HEK293 (cell line): ENCODE results near the gene MCM3AP.
A peak's percentile ranks its signal among the peaks of the same experiment; 100 is the strongest.

ENCODE experiments used
- GLIS2 ChIP-seq: fragments of 450-650 bp; formaldehyde crosslinking; IDR thresholded peaks from 2 replicates; pipeline ENCODE4 v1.5.1; 2016; ENCODE audit warnings: missing biosample characterization, missing genetic modification characterization
- KLF1 ChIP-seq: fragments of 450-650 bp; formaldehyde crosslinking; IDR thresholded peaks from 2 replicates; pipeline ENCODE4 v1.5.1; 2016; ENCODE audit warnings: missing biosample characterization, missing genetic modification characterization
- ZNF341 ChIP-seq: fragments of 450-650 bp; formaldehyde crosslinking; IDR thresholded peaks from 2 replicates; pipeline ENCODE4; 2016; ENCODE audit warnings: low read depth, missing biosample characterization, missing genetic modification characterization
- ZNF350 ChIP-seq: fragments of 450-650 bp; formaldehyde crosslinking; IDR thresholded peaks from 2 replicates; pipeline ENCODE4 v1.5.0; 2017; ENCODE audit warnings: missing biosample characterization, mild to moderate bottlenecking, missing genetic modification characterization
- ZNF366 ChIP-seq: fragments of 450-650 bp; formaldehyde crosslinking; conservative IDR thresholded peaks from 2 replicates; pipeline ENCODE4 v1.5.1; 2016; ENCODE audit warnings: missing biosample characterization, missing genetic modification characterization
- ZNF610 ChIP-seq: fragments of 450-650 bp; formaldehyde crosslinking; IDR thresholded peaks from 2 replicates; pipeline ENCODE4 v1.5.1; 2016; ENCODE audit warnings: missing biosample characterization, missing genetic modification characterization, borderline replicate concordance
- TF ChIP-seq, protein P1 (sequence below): fragments of 450-650 bp; formaldehyde crosslinking; IDR thresholded peaks from 2 replicates; pipeline ENCODE4 v1.5.1; 2016; ENCODE audit warnings: missing biosample characterization, missing genetic modification characterization, borderline replicate concordance
- TF ChIP-seq, protein P2 (sequence below): fragments of 450-650 bp; formaldehyde crosslinking; IDR thresholded peaks from 2 replicates; pipeline ENCODE4 v1.5.1; 2016; ENCODE audit warnings: missing biosample characterization, missing genetic modification characterization
- TF ChIP-seq, protein P3 (sequence below): fragments of 450-650 bp; formaldehyde crosslinking; IDR thresholded peaks from 2 replicates; pipeline ENCODE4 v1.5.1; 2016; ENCODE audit warnings: missing biosample characterization, missing genetic modification characterization
- TF ChIP-seq, protein P4 (sequence below): fragments of 450-650 bp; formaldehyde crosslinking; conservative IDR thresholded peaks from 2 replicates; pipeline ENCODE4 v1.5.1; 2016; ENCODE audit warnings: low read depth, missing biosample characterization, missing genetic modification characterization
- TF ChIP-seq, protein P5 (sequence below): fragments of 450-650 bp; formaldehyde crosslinking; IDR thresholded peaks from 2 replicates; pipeline ENCODE4 v1.5.1; 2016; ENCODE audit warnings: missing biosample characterization, missing genetic modification characterization

The MCM3AP gene

DNA sequence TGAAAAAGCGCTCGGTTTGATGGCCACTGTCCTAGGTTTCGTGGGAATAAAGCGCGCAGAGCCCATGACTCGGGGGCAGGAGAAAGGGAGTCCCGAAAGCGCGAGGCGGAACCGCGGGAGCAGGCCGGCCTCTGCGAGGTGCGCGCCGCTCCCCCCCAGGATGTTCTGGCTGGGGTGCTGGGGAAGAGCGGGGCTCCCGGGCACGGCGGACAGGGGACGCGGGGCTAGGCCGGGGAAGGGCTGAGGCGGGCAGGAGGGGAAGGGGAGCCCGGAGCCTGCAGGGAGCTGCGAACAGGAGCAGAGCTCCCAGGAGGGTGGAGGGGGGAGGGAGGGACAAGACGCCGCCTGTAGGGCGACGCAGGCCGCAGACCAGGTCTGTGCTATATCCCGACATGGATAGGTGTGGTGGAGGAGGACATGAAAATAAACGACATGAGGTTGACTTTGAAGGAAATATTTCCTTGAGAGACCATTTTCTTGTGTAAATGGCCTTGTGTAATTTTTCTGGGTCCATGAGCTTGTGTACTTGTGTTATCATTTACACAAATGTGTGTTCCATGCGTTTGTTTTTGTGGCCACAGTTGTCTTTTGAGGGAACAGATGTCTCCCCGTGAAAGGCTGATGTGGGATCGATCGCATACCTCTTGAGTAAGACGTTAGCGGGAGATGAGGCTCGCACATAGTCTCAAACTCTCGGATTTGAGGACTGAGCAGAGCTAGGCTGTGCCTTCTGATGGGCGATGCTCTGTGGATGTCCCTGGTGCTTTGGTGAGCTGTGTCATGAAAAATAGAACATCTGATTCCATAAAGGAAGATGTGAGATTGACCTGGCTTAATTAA lies 39.9 kb upstream of the MCM3AP start (continued):
- TF ChIP-seq, protein P1, sequence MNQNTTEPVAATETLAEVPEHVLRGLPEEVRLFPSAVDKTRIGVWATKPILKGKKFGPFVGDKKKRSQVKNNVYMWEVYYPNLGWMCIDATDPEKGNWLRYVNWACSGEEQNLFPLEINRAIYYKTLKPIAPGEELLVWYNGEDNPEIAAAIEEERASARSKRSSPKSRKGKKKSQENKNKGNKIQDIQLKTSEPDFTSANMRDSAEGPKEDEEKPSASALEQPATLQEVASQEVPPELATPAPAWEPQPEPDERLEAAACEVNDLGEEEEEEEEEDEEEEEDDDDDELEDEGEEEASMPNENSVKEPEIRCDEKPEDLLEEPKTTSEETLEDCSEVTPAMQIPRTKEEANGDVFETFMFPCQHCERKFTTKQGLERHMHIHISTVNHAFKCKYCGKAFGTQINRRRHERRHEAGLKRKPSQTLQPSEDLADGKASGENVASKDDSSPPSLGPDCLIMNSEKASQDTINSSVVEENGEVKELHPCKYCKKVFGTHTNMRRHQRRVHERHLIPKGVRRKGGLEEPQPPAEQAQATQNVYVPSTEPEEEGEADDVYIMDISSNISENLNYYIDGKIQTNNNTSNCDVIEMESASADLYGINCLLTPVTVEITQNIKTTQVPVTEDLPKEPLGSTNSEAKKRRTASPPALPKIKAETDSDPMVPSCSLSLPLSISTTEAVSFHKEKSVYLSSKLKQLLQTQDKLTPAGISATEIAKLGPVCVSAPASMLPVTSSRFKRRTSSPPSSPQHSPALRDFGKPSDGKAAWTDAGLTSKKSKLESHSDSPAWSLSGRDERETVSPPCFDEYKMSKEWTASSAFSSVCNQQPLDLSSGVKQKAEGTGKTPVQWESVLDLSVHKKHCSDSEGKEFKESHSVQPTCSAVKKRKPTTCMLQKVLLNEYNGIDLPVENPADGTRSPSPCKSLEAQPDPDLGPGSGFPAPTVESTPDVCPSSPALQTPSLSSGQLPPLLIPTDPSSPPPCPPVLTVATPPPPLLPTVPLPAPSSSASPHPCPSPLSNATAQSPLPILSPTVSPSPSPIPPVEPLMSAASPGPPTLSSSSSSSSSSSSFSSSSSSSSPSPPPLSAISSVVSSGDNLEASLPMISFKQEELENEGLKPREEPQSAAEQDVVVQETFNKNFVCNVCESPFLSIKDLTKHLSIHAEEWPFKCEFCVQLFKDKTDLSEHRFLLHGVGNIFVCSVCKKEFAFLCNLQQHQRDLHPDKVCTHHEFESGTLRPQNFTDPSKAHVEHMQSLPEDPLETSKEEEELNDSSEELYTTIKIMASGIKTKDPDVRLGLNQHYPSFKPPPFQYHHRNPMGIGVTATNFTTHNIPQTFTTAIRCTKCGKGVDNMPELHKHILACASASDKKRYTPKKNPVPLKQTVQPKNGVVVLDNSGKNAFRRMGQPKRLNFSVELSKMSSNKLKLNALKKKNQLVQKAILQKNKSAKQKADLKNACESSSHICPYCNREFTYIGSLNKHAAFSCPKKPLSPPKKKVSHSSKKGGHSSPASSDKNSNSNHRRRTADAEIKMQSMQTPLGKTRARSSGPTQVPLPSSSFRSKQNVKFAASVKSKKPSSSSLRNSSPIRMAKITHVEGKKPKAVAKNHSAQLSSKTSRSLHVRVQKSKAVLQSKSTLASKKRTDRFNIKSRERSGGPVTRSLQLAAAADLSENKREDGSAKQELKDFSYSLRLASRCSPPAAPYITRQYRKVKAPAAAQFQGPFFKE (tag by site-specific recombination) = no peak
- TF ChIP-seq, protein P2, sequence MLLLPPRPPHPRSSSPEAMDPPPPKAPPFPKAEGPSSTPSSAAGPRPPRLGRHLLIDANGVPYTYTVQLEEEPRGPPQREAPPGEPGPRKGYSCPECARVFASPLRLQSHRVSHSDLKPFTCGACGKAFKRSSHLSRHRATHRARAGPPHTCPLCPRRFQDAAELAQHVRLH (tag by site-specific recombination) = no peak
- TF ChIP-seq GLIS2 (tag by site-specific recombination) (no peak), KLF1 (tag by site-specific recombination) (no peak), ZNF350 (tag by site-specific recombination) (no peak), ZNF341 (tag by site-specific recombination) (peak; percentile 88), ZNF366 (0 out of 2 replicates have a peak, but pooled peaks have one; percentile 45), ZNF610 (tag by site-specific recombination) (peak; percentile 32; the same call in 1 of the 2 replicates)
- TF ChIP-seq, protein P3, sequence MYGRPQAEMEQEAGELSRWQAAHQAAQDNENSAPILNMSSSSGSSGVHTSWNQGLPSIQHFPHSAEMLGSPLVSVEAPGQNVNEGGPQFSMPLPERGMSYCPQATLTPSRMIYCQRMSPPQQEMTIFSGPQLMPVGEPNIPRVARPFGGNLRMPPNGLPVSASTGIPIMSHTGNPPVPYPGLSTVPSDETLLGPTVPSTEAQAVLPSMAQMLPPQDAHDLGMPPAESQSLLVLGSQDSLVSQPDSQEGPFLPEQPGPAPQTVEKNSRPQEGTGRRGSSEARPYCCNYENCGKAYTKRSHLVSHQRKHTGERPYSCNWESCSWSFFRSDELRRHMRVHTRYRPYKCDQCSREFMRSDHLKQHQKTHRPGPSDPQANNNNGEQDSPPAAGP (tag by site-specific recombination) = peak; percentile 52
- TF ChIP-seq, protein P4, sequence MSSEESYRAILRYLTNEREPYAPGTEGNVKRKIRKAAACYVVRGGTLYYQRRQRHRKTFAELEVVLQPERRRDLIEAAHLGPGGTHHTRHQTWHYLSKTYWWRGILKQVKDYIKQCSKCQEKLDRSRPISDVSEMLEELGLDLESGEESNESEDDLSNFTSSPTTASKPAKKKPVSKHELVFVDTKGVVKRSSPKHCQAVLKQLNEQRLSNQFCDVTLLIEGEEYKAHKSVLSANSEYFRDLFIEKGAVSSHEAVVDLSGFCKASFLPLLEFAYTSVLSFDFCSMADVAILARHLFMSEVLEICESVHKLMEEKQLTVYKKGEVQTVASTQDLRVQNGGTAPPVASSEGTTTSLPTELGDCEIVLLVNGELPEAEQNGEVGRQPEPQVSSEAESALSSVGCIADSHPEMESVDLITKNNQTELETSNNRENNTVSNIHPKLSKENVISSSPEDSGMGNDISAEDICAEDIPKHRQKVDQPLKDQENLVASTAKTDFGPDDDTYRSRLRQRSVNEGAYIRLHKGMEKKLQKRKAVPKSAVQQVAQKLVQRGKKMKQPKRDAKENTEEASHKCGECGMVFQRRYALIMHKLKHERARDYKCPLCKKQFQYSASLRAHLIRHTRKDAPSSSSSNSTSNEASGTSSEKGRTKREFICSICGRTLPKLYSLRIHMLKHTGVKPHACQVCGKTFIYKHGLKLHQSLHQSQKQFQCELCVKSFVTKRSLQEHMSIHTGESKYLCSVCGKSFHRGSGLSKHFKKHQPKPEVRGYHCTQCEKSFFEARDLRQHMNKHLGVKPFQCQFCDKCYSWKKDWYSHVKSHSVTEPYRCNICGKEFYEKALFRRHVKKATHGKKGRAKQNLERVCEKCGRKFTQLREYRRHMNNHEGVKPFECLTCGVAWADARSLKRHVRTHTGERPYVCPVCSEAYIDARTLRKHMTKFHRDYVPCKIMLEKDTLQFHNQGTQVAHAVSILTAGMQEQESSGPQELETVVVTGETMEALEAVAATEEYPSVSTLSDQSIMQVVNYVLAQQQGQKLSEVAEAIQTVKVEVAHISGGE (tag by site-specific recombination) = peak; percentile 4; the same call in 1 of the 2 replicates
- TF ChIP-seq, protein P5, sequence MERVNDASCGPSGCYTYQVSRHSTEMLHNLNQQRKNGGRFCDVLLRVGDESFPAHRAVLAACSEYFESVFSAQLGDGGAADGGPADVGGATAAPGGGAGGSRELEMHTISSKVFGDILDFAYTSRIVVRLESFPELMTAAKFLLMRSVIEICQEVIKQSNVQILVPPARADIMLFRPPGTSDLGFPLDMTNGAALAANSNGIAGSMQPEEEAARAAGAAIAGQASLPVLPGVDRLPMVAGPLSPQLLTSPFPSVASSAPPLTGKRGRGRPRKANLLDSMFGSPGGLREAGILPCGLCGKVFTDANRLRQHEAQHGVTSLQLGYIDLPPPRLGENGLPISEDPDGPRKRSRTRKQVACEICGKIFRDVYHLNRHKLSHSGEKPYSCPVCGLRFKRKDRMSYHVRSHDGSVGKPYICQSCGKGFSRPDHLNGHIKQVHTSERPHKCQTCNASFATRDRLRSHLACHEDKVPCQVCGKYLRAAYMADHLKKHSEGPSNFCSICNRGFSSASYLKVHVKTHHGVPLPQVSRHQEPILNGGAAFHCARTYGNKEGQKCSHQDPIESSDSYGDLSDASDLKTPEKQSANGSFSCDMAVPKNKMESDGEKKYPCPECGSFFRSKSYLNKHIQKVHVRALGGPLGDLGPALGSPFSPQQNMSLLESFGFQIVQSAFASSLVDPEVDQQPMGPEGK = peak; percentile 47
- TF ChIP-seq, all 188 proteins: peak for 27
